Measurements from ENCODE around the gene SPSB2. TPM values are rescaled to one million over a fixed set of nuclear protein-coding genes. Genes with fewer than 3 reads are reported as not detected.

The SPSB2 gene
- total and polyA plus RNA-seq, 2 experiments from 2014 or later: 8.2 to 13.1 TPM

DNA sequence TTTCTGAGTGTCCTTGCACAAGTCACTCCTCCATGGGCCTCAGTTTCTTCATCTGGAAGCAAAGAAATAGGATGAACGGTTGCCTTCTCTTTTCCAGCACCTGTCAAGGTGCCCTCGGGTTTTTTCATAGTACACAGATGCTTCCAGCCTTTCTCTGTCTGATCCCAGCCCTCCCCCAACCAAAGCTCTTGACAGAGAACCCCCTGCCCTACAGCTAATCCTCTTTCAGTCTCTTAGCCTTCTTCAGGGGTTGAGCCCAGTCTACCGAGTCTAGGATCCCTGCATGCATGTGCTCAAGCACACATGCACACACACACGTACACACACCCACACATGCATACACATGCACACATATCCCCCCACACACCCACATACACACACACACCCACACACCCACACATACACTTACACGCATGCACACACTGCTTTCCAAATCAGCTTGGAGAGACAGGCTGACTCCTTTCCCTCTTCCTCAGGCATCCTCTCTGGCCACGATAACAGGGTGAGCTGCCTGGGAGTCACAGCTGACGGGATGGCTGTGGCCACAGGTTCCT, 26.7 kb downstream of the SPSB2 start:
- H3K36me3 ChIP-seq (ENCODE audit: insufficient read depth): peaks cover 28% of the 10 kb centered on the region
- H3K9me2 ChIP-seq (ENCODE audit: insufficient read depth): no peaks in the 10 kb centered on the region
- H3F3A ChIP-seq (replicated peaks; ENCODE audit: low read depth): 0 out of 2 replicates have a peak, but pooled peaks cover 3% of the 10 kb centered on the region
- peaks cover 16% of the 10 kb centered on the region for H3K79me2 ChIP-seq (replicated peaks; ENCODE audit: insufficient read depth)
- H3K9me3 Mint-ChIP-seq: no peaks in the 10 kb centered on the region
- no peak overlapping the region for H2AFZ ChIP-seq
- H4K20me1 ChIP-seq (replicated peaks; ENCODE audit: insufficient read depth): no peaks in the 10 kb centered on the region; the same call in 1 of the 2 replicates
- peaks cover 71% of the 10 kb centered on the region for H3K36me3 Mint-ChIP-seq (ENCODE audit: low read depth)
- no peak for TF ChIP-seq EZH2 (IDR thresholded peaks at IDR 0.05; ENCODE audit: low read depth, unreplicated experiment)
- no peak for TF ChIP-seq CREB1 (CRISPR knock-in tag; IDR thresholded peaks at IDR 0.05; ENCODE audit: low read depth)
- TF ChIP-seq, protein P1, sequence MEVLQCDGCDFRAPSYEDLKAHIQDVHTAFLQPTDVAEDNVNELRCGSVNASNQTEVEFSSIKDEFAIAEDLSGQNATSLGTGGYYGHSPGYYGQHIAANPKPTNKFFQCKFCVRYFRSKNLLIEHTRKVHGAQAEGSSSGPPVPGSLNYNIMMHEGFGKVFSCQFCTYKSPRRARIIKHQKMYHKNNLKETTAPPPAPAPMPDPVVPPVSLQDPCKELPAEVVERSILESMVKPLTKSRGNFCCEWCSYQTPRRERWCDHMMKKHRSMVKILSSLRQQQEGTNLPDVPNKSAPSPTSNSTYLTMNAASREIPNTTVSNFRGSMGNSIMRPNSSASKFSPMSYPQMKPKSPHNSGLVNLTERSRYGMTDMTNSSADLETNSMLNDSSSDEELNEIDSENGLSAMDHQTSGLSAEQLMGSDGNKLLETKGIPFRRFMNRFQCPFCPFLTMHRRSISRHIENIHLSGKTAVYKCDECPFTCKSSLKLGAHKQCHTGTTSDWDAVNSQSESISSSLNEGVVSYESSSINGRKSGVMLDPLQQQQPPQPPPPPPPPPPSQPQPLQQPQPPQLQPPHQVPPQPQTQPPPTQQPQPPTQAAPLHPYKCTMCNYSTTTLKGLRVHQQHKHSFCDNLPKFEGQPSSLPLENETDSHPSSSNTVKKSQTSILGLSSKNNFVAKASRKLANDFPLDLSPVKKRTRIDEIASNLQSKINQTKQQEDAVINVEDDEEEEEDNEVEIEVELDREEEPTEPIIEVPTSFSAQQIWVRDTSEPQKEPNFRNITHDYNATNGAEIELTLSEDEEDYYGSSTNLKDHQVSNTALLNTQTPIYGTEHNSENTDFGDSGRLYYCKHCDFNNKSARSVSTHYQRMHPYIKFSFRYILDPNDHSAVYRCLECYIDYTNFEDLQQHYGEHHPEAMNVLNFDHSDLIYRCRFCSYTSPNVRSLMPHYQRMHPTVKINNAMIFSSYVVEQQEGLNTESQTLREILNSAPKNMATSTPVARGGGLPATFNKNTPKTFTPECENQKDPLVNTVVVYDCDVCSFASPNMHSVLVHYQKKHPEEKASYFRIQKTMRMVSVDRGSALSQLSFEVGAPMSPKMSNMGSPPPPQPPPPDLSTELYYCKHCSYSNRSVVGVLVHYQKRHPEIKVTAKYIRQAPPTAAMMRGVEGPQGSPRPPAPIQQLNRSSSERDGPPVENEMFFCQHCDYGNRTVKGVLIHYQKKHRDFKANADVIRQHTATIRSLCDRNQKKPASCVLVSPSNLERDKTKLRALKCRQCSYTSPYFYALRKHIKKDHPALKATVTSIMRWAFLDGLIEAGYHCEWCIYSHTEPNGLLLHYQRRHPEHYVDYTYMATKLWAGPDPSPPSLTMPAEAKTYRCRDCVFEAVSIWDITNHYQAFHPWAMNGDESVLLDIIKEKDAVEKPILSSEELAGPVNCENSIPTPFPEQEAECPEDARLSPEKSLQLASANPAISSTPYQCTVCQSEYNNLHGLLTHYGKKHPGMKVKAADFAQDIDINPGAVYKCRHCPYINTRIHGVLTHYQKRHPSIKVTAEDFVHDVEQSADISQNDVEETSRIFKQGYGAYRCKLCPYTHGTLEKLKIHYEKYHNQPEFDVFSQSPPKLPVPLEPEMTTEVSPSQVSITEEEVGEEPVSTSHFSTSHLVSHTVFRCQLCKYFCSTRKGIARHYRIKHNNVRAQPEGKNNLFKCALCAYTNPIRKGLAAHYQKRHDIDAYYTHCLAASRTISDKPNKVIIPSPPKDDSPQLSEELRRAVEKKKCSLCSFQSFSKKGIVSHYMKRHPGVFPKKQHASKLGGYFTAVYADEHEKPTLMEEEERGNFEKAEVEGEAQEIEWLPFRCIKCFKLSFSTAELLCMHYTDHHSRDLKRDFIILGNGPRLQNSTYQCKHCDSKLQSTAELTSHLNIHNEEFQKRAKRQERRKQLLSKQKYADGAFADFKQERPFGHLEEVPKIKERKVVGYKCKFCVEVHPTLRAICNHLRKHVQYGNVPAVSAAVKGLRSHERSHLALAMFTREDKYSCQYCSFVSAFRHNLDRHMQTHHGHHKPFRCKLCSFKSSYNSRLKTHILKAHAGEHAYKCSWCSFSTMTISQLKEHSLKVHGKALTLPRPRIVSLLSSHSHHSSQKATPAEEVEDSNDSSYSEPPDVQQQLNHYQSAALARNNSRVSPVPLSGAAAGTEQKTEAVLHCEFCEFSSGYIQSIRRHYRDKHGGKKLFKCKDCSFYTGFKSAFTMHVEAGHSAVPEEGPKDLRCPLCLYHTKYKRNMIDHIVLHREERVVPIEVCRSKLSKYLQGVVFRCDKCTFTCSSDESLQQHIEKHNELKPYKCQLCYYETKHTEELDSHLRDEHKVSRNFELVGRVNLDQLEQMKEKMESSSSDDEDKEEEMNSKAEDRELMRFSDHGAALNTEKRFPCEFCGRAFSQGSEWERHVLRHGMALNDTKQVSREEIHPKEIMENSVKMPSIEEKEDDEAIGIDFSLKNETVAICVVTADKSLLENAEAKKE (CRISPR knock-in tag; IDR thresholded peaks at IDR 0.05): no peak
- H3K27ac ChIP-seq (ENCODE audit: low read depth): no peak overlapping the region
- peaks cover 5% of the 10 kb centered on the region; the same call in 2 of the 3 replicates for H3K4me1 Mint-ChIP-seq
- no peak overlapping the region for H3K4me2 ChIP-seq
- H3K4me3 ChIP-seq: no peak overlapping the region
- peaks cover 5% of the 10 kb centered on the region; the same call in 1 of the 2 replicates for H3K4me1 ChIP-seq (ENCODE audit: insufficient read depth)
- ATAC-seq (no peak), DNase-seq (ENCODE audit: low spot score) (no peak)
- H3K27me3 ChIP-seq (ENCODE audit: insufficient read depth): no peaks in the 10 kb centered on the region
- no peak overlapping the region for H3K27ac Mint-ChIP-seq
- H3K4me3 Mint-ChIP-seq: no peak overlapping the region; the same call in 2 of the 3 replicates
- H3K27me3 Mint-ChIP-seq (ENCODE audit: insufficient read depth, low read depth, poor library complexity): peaks cover 25% of the 10 kb centered on the region

DNA sequence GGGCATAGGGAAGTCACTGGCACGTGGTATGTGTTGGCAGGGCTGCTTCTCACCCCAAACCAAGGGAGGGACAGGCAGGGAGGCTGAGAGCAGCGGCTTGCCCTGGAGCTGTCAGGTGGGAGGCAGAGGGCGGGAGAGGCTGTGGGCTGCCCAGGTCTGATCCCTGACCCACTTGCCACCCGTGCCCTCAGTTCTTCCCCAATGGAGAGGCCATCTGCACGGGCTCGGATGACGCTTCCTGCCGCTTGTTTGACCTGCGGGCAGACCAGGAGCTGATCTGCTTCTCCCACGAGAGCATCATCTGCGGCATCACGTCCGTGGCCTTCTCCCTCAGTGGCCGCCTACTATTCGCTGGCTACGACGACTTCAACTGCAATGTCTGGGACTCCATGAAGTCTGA, 27.7 kb downstream of the SPSB2 start:
- Histone ChIP-seq H3K36me3 (ENCODE audit: insufficient read depth) (peaks cover 28% of the 10 kb centered on the region), H3F3A (replicated peaks; ENCODE audit: low read depth) (0 out of 2 replicates have a peak, but pooled peaks cover 3% of the 10 kb centered on the region), H3K4me1 (ENCODE audit: insufficient read depth) (peaks cover 4% of the 10 kb centered on the region; the same call in 1 of the 2 replicates), H3K27ac (ENCODE audit: low read depth) (no peak overlapping the region), H3K4me3 (no peak overlapping the region), H3K27me3 (ENCODE audit: insufficient read depth) (no peaks in the 10 kb centered on the region), H2AFZ (no peak overlapping the region), H4K20me1 (replicated peaks; ENCODE audit: insufficient read depth) (no peaks in the 10 kb centered on the region; the same call in 1 of the 2 replicates), H3K9me2 (ENCODE audit: insufficient read depth) (no peaks in the 10 kb centered on the region), H3K79me2 (replicated peaks; ENCODE audit: insufficient read depth) (peaks cover 10% of the 10 kb centered on the region), H3K4me2 (no peak overlapping the region)
- DNase-seq (ENCODE audit: low spot score) (no peak), ATAC-seq (no peak)
- no peak overlapping the region for H3K4me3 Mint-ChIP-seq
- H3K27ac Mint-ChIP-seq: no peak overlapping the region
- no peaks in the 10 kb centered on the region for H3K9me3 Mint-ChIP-seq
- H3K4me1 Mint-ChIP-seq: peaks cover 9% of the 10 kb centered on the region; the same call in 2 of the 3 replicates
- H3K36me3 Mint-ChIP-seq (ENCODE audit: low read depth): peaks cover 71% of the 10 kb centered on the region
- TF ChIP-seq, protein P2, sequence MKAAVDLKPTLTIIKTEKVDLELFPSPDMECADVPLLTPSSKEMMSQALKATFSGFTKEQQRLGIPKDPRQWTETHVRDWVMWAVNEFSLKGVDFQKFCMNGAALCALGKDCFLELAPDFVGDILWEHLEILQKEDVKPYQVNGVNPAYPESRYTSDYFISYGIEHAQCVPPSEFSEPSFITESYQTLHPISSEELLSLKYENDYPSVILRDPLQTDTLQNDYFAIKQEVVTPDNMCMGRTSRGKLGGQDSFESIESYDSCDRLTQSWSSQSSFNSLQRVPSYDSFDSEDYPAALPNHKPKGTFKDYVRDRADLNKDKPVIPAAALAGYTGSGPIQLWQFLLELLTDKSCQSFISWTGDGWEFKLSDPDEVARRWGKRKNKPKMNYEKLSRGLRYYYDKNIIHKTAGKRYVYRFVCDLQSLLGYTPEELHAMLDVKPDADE (IDR thresholded peaks at IDR 0.05): no peak
- no peak for TF ChIP-seq ZNF114 (CRISPR knock-in tag; IDR thresholded peaks at IDR 0.05)
- no peak for TF ChIP-seq NANOG (IDR thresholded peaks at IDR 0.05; ENCODE audit: borderline replicate concordance)
- peaks cover 24% of the 10 kb centered on the region for H3K27me3 Mint-ChIP-seq (ENCODE audit: insufficient read depth, low read depth, poor library complexity)

Measured in GM23338 (cell line).